Measurements from ENCODE around the gene LITAFD. TPM values are rescaled to one million over a fixed set of nuclear protein-coding genes. Genes with fewer than 3 reads are reported as not detected.
A peak's percentile ranks its signal among the peaks of the same experiment; 100 is the strongest.

Gene LITAFD
- total and polyA plus RNA-seq, 2 experiments from 2014 or later: not detected

GRCh38 chr16:8921347-8921984, 39.3 kb downstream of the LITAFD start:
- no peak overlapping the region for H3K27ac ChIP-seq (ENCODE audit: low read depth)
- no peak overlapping the region for H2AFZ ChIP-seq
- no peak for ATAC-seq
- H3K4me1 ChIP-seq (ENCODE audit: insufficient read depth): no peaks in the 10 kb centered on the region
- no peaks in the 10 kb centered on the region for H3K9me2 ChIP-seq (ENCODE audit: insufficient read depth)
- Mint-ChIP-seq H3K9me3 (no peaks in the 10 kb centered on the region), H3K4me1 (peaks cover 3% of the 10 kb centered on the region; the same call in 1 of the 3 replicates), H3K27ac (no peak overlapping the region; the same call in 1 of the 2 replicates), H3K4me3 (no peak overlapping the region), H3K27me3 (ENCODE audit: insufficient read depth, low read depth, poor library complexity) (peaks cover 3% of the 10 kb centered on the region), H3K36me3 (ENCODE audit: low read depth) (peaks cover 74% of the 10 kb centered on the region)
- peaks cover 9% of the 10 kb centered on the region; the same call in 1 of the 2 replicates for H3F3A ChIP-seq (replicated peaks; ENCODE audit: low read depth)
- peaks cover 45% of the 10 kb centered on the region for H3K79me2 ChIP-seq (replicated peaks; ENCODE audit: insufficient read depth)
- peaks cover 42% of the 10 kb centered on the region for H3K36me3 ChIP-seq (ENCODE audit: insufficient read depth)
- H4K20me1 ChIP-seq (replicated peaks; ENCODE audit: insufficient read depth): peaks cover 50% of the 10 kb centered on the region
- no peaks in the 10 kb centered on the region for H3K27me3 ChIP-seq (ENCODE audit: insufficient read depth)
- no peak for DNase-seq (ENCODE audit: low spot score)
- H3K4me3 ChIP-seq: no peak overlapping the region
- no peak overlapping the region for H3K4me2 ChIP-seq
- TF ChIP-seq CTCF (conservative IDR thresholded peaks at IDR 0.05; ENCODE audit: low read depth in 2 of 2): no peak
- no peak for TF ChIP-seq EZH2 (IDR thresholded peaks at IDR 0.05; ENCODE audit: low read depth, unreplicated experiment)

- peaks cover 72% of the 10 kb centered on the region for H3K36me3 Mint-ChIP-seq (ENCODE audit: low read depth)
- Histone ChIP-seq H3K4me2 (no peak overlapping the region), H3K4me3 (no peak overlapping the region), H3K27ac (ENCODE audit: low read depth) (peak overlapping the region; percentile 51; the same call in 1 of the 2 replicates), H4K20me1 (replicated peaks; ENCODE audit: insufficient read depth) (peaks cover 63% of the 10 kb centered on the region), H3K4me1 (ENCODE audit: insufficient read depth) (no peaks in the 10 kb centered on the region), H2AFZ (no peak overlapping the region), H3K27me3 (ENCODE audit: insufficient read depth) (no peaks in the 10 kb centered on the region), H3K79me2 (replicated peaks; ENCODE audit: insufficient read depth) (peaks cover 62% of the 10 kb centered on the region), H3F3A (replicated peaks; ENCODE audit: low read depth) (peaks cover 11% of the 10 kb centered on the region; the same call in 1 of the 2 replicates), H3K9me2 (ENCODE audit: insufficient read depth) (no peaks in the 10 kb centered on the region), H3K36me3 (ENCODE audit: insufficient read depth) (peaks cover 40% of the 10 kb centered on the region)
- peak; percentile 48; the same call in 2 of the 3 replicates for ATAC-seq
- H3K9me3 Mint-ChIP-seq: no peaks in the 10 kb centered on the region
- DNase-seq (ENCODE audit: low spot score): no peak
- peaks cover 3% of the 10 kb centered on the region; the same call in 1 of the 3 replicates for H3K4me1 Mint-ChIP-seq
- H3K27me3 Mint-ChIP-seq (ENCODE audit: insufficient read depth, low read depth, poor library complexity): no peaks in the 10 kb centered on the region
- no peak overlapping the region for H3K27ac Mint-ChIP-seq
- TF ChIP-seq CTCF (conservative IDR thresholded peaks at IDR 0.05; ENCODE audit: low read depth in 2 of 2): peak in 1 of 2 experiments; percentile 45; a peak in 2 of 4 replicates
- no peak for TF ChIP-seq ZNF331 (CRISPR knock-in tag; IDR thresholded peaks at IDR 0.05; ENCODE audit: low read depth)
- no peak for TF ChIP-seq ZNF462 (CRISPR knock-in tag; IDR thresholded peaks at IDR 0.05)
- no peak for TF ChIP-seq EZH2 (IDR thresholded peaks at IDR 0.05; ENCODE audit: low read depth, unreplicated experiment)
- TF ChIP-seq POLR2AphosphoS5 (IDR thresholded peaks at IDR 0.05; ENCODE audit: low read depth): no peak
- no peak overlapping the region for H3K4me3 Mint-ChIP-seq
These were observed 41.0 kb downstream of the LITAFD start for GRCh38 chr16:8923199-8923598.

Data from GM23338 (cell line).